Measurements from ENCODE around the gene KCNK2.

The KCNK2 gene

GRCh38 chr1:215045698-215046308 lies 36.7 kb upstream of the KCNK2 start:
- TF ChIP-seq, protein P1, sequence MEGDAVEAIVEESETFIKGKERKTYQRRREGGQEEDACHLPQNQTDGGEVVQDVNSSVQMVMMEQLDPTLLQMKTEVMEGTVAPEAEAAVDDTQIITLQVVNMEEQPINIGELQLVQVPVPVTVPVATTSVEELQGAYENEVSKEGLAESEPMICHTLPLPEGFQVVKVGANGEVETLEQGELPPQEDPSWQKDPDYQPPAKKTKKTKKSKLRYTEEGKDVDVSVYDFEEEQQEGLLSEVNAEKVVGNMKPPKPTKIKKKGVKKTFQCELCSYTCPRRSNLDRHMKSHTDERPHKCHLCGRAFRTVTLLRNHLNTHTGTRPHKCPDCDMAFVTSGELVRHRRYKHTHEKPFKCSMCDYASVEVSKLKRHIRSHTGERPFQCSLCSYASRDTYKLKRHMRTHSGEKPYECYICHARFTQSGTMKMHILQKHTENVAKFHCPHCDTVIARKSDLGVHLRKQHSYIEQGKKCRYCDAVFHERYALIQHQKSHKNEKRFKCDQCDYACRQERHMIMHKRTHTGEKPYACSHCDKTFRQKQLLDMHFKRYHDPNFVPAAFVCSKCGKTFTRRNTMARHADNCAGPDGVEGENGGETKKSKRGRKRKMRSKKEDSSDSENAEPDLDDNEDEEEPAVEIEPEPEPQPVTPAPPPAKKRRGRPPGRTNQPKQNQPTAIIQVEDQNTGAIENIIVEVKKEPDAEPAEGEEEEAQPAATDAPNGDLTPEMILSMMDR (IDR thresholded peaks at IDR 0.05; ENCODE audit: insufficient read depth, low read length, poor library complexity, severe bottlenecking) = no peak
- Histone ChIP-seq H3K36me3 (ENCODE audit: control insufficient read depth, insufficient read depth, low read length) (no peaks in the 10 kb centered on the region), H3K27me3 (replicated peaks; ENCODE audit: control insufficient read depth, insufficient read depth, low read length) (no peaks in the 10 kb centered on the region), H3K4me3 (replicated peaks; ENCODE audit: low read depth, low read length) (no peak overlapping the region)
- DNase-seq (ENCODE audit: extremely low read depth, insufficient read length) = no peak

DNA sequence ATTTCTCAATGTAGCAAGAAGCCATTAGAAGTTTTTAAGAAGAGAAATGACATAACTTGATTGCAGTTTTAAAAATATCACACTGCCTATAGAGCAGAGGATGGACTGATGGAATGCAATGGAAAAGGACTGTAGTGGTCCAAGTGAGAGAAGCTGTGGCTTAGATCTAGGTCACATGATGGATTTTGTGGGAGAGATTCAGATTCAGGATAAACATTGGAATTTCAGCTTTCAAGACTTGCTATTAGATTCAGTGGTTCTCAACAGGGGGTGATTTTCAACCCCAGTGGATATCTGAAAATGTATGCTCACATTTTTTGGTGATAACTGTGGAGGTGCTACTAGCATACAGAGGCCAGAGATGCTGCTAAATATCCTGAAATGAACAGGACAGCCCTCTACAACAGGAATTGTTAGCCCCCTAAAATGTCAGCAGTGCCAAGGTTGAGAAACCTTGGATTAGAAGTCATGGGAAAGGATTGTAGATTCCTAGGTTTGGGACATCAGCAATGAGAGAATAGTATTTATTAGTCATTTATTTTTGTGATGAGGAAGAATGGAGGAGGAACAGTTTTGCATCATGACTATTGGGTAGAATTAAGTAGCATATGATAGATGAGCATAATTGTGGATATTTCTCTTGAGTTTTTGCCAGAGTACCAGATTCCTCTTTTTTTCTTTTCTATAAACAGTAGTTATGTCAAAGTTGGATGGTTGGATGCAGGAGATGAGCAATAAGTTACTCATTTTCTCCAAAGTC lies 30.1 kb upstream of the KCNK2 start:
- Histone ChIP-seq H3K4me3 (replicated peaks; ENCODE audit: low read depth, low read length) (no peak overlapping the region), H3K27me3 (replicated peaks; ENCODE audit: control insufficient read depth, insufficient read depth, low read length) (no peaks in the 10 kb centered on the region), H3K36me3 (ENCODE audit: control insufficient read depth, insufficient read depth, low read length) (no peaks in the 10 kb centered on the region)
- TF ChIP-seq, protein P1 (IDR thresholded peaks at IDR 0.05; ENCODE audit: insufficient read depth, low read length, poor library complexity, severe bottlenecking) = no peak
- DNase-seq (ENCODE audit: extremely low read depth, insufficient read length) = no peak

DNA sequence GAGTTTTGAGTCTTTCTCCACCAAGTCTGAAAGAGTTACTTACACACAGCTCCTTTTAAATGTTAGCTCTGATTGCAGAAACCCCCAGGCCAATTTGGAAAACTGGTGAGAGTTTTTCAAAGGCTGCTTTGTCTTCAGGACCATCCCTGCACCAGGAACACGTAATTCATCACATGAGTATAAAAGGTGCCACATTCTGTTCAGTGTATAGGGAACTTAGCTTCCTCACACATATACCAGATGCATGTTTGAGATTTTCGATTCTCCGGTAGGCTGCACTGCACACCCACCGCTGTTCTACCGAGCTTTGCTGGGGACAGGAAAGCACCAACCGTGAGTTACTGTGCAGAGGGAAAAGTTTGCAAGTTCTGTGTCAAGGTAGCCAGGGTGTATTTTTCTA lies 28.3 kb upstream of the KCNK2 start:
- Histone ChIP-seq H3K27me3 (replicated peaks; ENCODE audit: control insufficient read depth, insufficient read depth, low read length) (no peaks in the 10 kb centered on the region), H3K4me3 (replicated peaks; ENCODE audit: low read depth, low read length) (no peak overlapping the region), H3K36me3 (ENCODE audit: control insufficient read depth, insufficient read depth, low read length) (no peaks in the 10 kb centered on the region)
- TF ChIP-seq, protein P1 (IDR thresholded peaks at IDR 0.05; ENCODE audit: insufficient read depth, low read length, poor library complexity, severe bottlenecking) = no peak
- DNase-seq (ENCODE audit: extremely low read depth, insufficient read length) = no peak

DNA sequence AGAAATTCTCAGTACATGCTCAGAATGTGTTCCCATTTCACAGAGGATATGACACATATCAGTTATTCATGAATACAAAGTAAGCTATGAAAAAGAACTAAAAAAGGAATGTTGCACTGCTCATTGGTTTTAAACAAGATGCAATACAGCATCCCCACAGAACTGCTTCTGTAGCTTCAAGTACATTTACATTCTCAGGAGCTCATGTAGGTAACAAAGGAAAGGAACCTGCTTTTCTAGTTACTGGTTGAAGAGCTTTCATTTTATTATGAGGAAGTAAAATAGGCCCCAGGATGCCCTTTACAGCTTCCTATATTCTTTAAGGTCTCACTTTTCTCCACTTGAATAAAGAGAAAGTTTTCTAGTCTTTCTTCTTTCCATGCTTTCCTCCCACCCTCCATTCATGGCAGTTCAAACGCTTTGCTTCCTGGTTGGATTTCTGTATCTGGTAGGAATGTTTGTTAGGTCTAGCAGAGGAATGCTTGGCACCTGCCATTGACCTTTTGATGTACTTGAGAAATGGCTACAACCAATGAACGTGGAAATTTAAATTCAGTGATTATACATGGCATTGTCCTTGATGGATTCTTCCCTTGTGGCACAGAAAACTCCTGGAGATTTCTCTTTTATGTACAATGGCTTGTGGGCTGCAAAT lies 27.1 kb upstream of the KCNK2 start:
- DNase-seq (ENCODE audit: extremely low read depth, insufficient read length) = no peak
- TF ChIP-seq, protein P1 (IDR thresholded peaks at IDR 0.05; ENCODE audit: insufficient read depth, low read length, poor library complexity, severe bottlenecking) = no peak
- Histone ChIP-seq H3K4me3 (replicated peaks; ENCODE audit: low read depth, low read length) (no peak overlapping the region), H3K27me3 (replicated peaks; ENCODE audit: control insufficient read depth, insufficient read depth, low read length) (no peaks in the 10 kb centered on the region), H3K36me3 (ENCODE audit: control insufficient read depth, insufficient read depth, low read length) (no peaks in the 10 kb centered on the region)

- no peaks in the 10 kb centered on the region for H3K27me3 ChIP-seq (replicated peaks; ENCODE audit: control insufficient read depth, insufficient read depth, low read length)
- H3K36me3 ChIP-seq (ENCODE audit: control insufficient read depth, insufficient read depth, low read length) = no peaks in the 10 kb centered on the region
- no peak for DNase-seq (ENCODE audit: extremely low read depth, insufficient read length)
- H3K4me3 ChIP-seq (replicated peaks; ENCODE audit: low read depth, low read length) = no peak overlapping the region
- TF ChIP-seq, protein P1 (IDR thresholded peaks at IDR 0.05; ENCODE audit: insufficient read depth, low read length, poor library complexity, severe bottlenecking) = no peak
Measured at GRCh38 chr1:215056584-215056983, 26.0 kb upstream of the KCNK2 start.

Data from GM06990 (cell line).